ENCODE results near the gene XDH.

Gene XDH

DNA sequence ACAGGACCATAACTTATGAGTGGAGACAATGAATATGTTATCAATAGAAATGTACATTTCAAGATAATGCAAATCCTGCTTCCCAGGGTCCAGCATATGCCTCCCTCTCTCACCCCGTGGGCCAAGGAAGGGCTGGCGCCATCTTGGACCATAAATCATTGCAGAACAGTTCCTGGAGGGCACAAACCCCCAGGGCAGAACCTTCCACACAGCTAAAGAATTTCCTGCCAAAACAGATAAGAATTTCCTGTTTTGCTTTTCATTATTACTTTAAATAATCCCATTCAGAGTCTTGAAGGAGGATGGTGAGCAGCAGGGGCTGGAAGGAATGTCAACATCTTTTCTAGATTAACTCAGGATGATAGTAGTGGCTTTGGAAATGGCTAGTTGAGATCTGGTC lies 126.9 kb downstream of the XDH start:
- no peak for DNase-seq (ENCODE audit: low read depth in 1 of 2, low spot score in 1 of 2)

DNA sequence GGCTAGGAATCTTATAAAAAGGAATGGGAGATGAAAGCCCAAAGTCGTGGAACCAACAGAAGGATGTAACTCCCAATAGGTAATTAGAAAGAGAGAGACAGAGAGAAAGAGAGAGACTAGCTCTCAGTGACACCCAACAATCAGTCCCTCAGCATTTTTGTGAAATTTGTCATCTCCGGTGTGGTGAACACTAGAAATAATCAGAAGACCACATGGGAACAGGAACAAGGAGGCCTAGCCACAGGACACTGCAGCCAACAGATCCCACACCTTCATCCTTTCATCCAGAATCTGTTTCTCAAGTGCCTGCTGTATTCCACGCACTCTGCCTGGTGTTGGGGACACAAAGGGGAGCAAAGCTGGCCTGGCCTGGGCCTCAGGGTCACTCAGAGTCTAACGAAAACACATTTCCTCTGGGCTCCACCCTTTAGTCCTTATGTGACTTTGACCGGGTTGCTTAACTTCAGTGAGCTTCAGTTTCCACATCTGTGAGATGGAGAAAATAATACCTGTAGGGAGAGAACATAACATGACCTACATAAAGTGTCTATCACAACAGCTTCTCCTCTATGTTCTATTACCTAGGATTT lies 127.5 kb downstream of the XDH start:
- DNase-seq (ENCODE audit: low read depth in 1 of 2, low spot score in 1 of 2) = no peak

DNA sequence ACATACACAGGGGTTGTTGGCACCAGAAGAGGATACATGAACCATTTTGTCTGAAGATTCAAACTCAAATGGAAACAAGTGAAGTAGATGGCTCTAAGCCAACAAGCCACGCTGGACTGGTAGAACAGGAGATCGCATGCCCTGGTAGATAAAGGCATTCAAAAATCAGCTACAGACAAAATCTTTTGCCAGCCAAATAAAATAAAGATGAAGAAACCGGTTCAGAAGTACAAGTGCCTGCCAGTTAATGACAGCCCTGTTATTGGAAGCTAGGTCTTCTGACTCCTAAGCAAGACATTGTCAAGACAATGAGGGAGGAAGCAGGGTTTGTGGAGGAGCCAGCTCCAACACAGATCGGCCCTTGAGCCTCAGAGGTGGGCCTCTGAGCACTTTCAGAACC lies 128.3 kb downstream of the XDH start:
- no peak for DNase-seq (ENCODE audit: low read depth in 1 of 2, low spot score in 1 of 2)
